Astrocyte of the spinal cord (primary cell): ENCODE results near the gene DNM2.
"Not testable (repeated sequence)": the region's sequence is repeated elsewhere in the genome, so short reads cannot be mapped to it uniquely, and the experiment has no call there.

Source experiments
- DNase-seq: peaks from one replicate; pipeline ENCODE4 v3.0.0; 2011; ENCODE audit warnings: low read depth, low spot score
- H3K4me3 ChIP-seq: 2 replicates; pipeline ENCODE4 v1.5.1; 2011; ENCODE audit warnings: low read depth, mild to moderate bottlenecking, low read length, moderate library complexity
- CTCF ChIP-seq: IDR thresholded peaks from 2 replicates; pipeline ENCODE4 v1.5.1; 2012; ENCODE audit warnings: low read depth, mild to moderate bottlenecking, low read length, inconsistent platforms
- in situ Hi-C: cut with HindIII; loops from 2 replicates; pipeline ENCODE4 v1.10.0; 2017; ENCODE audit warnings: low sequenced_read_pairs

Gene DNM2

GRCh38 chr19:10852098-10852800, 134.4 kb downstream of the DNM2 start:
- in situ Hi-C loops, result no loop called here
- DNase-seq, result peak; percentile 48

GRCh38 chr19:10852941-10853340, 135.1 kb downstream of the DNM2 start:
- TF ChIP-seq CTCF, result no peak
- no peak for DNase-seq
- in situ Hi-C loops, result no loop called here
- H3K4me3 ChIP-seq, result no peak overlapping the region

More at GRCh38 chr19:10852098-10852800, 134.4 kb downstream of the DNM2 start:
- no peak for TF ChIP-seq CTCF
- no peak overlapping the region for H3K4me3 ChIP-seq

GRCh38 chr19:10854350-10855089, 136.6 kb downstream of the DNM2 start:
- TF ChIP-seq CTCF, result no peak
- in situ Hi-C loops, result no loop called here
- DNase-seq, result no peak
- no peak overlapping the region for H3K4me3 ChIP-seq

- DNase-seq, result no peak
- in situ Hi-C loops, result no loop called here
- peak; percentile 57 for TF ChIP-seq CTCF
- H3K4me3 ChIP-seq, result no peak overlapping the region
These were observed 138.1 kb downstream of the DNM2 start for GRCh38 chr19:10855879-10856522.

- DNase-seq, in situ Hi-C loops, H3K4me3 ChIP-seq: not testable (repeated sequence)
These were observed 139.0 kb downstream of the DNM2 start for GRCh38 chr19:10856899-10857298.

- no peak for DNase-seq
These were observed 140.4 kb downstream of the DNM2 start for GRCh38 chr19:10858204-10858828.

More at GRCh38 chr19:10858204-10858828, 140.4 kb downstream of the DNM2 start:
- H3K4me3 ChIP-seq, result no peak overlapping the region
- in situ Hi-C loops, result no loop called here
- TF ChIP-seq CTCF, result peak; percentile 84
